ENCODE results near the gene FOXF1.

GRCh38 chr16:86559802-86560305, 49.5 kb downstream of the FOXF1 start:
- TF ChIP-seq CTCF (conservative IDR thresholded peaks at IDR 0.05; ENCODE audit: low read depth, low read length) (no peak), EZH2 (IDR thresholded peaks at IDR 0.05; ENCODE audit: low read length, unreplicated experiment) (no peak), EZH2phosphoT487 (IDR thresholded peaks at IDR 0.05; ENCODE audit: borderline replicate concordance, low read length) (no peak)
